PFSK-1 (cell line): ENCODE results near the gene CNEP1R1.

Source experiments
- POLR2AphosphoS5 ChIP-seq: IDR thresholded peaks from 2 replicates; pipeline ENCODE4 v1.6.1; 2012; ENCODE audit warnings: low read depth, mild to moderate bottlenecking, control low read depth, low read length, moderate library complexity
- REST ChIP-seq, 2 experiments: IDR thresholded peaks; 2 replicates each; pipeline versions ENCODE4 v1.6.1 to v1.8.0; 2011 to 2012; ENCODE audit warnings: low read depth in 2 of 2, low read length in 2 of 2, control low read depth in 1 of 2, inconsistent platforms in 1 of 2, mild to moderate bottlenecking in 1 of 2, moderate library complexity in 1 of 2; ENCODE audit not compliant: insufficient read depth in 1 of 2
- TAF1 ChIP-seq: IDR thresholded peaks from 2 replicates; pipeline ENCODE4 v1.6.1; 2012; ENCODE audit warnings: low read length, control low read depth, borderline replicate concordance; ENCODE audit not compliant: insufficient read depth

- no peak for TF ChIP-seq TAF1
- no peak for TF ChIP-seq REST (IDR thresholded peaks at IDR 0.05; ENCODE audit: insufficient read depth in 1 of 2, low read depth in 2 of 2, low read length in 2 of 2)
- TF ChIP-seq POLR2AphosphoS5 = no peak
These were observed 47.6 kb upstream of the CNEP1R1 start for GRCh38 chr16:49977427-49977826.
